Mesangial cell (primary cell): ENCODE measurements around the gene USP32. TPM values are rescaled to one million over a fixed set of nuclear protein-coding genes. Genes with fewer than 3 reads are reported as not detected.

Experiments
- total RNA-seq: library from RNA; depleted of rRNA; stranded (reverse); fragments of >200 nt; gene quantifications from 2 replicates; pipeline ENCODE4 v1.2.3, GENCODE V29; 2015

Gene USP32
- 21.0 and 39.0 TPM in 2 replicates for total RNA-seq

GRCh38 chr17:60392042-60392844 lies at the start of gene USP32:
Gene USP32 (minus strand): TSS chr17:60392133. CDS start chr17:60391939, 194 bp downstream.

GRCh38 chr17:60422162-60422665 lies 30.3 kb upstream of the USP32 start, which contains the start of gene CHCT1:
Gene CHCT1 (plus strand): TSS chr17:60422489. CDS start chr17:60422593, 104 bp downstream.

GRCh38 chr17:60149691-60150582 lies 242.0 kb downstream of the USP32 start, which contains the start of gene CA4:
Gene CA4 (plus strand): TSS chr17:60149973. CDS start chr17:60150035, 62 bp downstream.

Other genes starting within 250 kb of the USP32 start
- gene CA4, start 242.2 kb downstream of the USP32 start, total RNA-seq, result 0.25 TPM in 1 of 2 replicates, not detected in the other
- not detected in 2 replicates for gene CHCT1, start 30.4 kb upstream of the USP32 start, total RNA-seq
- gene APPBP2, start 134.1 kb upstream of the USP32 start, total RNA-seq, result 13.5 and 18.6 TPM in 2 replicates
- 5.1 and 11.5 TPM in 2 replicates for gene PPM1D, start 208.1 kb upstream of the USP32 start, total RNA-seq